Kidney tubule cell (primary cell): ENCODE results near the gene SFT2D3.

ENCODE experiments used
- DNase-seq: peaks from one replicate; pipeline ENCODE4 v3.0.0-alpha.2; 2018; ENCODE audit warnings: low spot score

SFT2D3 gene, protein sequence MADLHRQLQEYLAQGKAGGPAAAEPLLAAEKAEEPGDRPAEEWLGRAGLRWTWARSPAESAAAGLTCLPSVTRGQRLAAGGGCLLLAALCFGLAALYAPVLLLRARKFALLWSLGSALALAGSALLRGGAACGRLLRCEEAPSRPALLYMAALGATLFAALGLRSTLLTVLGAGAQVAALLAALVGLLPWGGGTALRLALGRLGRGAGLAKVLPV

DNA sequence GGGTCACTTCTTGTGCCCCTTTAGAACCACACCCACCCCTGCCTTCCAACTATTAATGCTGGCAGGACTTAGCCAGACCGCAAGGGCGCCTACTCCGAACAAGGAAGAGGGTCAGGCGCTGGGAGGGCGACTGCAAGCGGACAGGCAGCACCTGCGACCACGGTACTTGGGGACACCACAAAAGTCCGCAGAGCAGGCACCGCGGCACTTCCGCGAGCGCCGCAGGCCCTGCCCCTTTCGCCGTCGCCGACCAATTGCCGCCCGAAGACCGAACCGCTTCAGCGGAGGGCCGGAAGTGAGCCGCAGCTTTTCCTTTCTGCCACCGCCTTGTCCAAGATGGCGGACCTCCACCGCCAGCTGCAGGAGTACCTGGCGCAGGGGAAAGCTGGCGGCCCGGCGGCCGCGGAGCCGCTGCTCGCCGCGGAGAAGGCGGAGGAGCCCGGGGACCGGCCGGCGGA, at the start of gene SFT2D3:
Gene SFT2D3 (plus strand): TSS at position 305 of the 458 bp plus-strand sequence. CDS start 32 bp downstream, at position 337.
- DNase-seq: peak; percentile 95

DNA sequence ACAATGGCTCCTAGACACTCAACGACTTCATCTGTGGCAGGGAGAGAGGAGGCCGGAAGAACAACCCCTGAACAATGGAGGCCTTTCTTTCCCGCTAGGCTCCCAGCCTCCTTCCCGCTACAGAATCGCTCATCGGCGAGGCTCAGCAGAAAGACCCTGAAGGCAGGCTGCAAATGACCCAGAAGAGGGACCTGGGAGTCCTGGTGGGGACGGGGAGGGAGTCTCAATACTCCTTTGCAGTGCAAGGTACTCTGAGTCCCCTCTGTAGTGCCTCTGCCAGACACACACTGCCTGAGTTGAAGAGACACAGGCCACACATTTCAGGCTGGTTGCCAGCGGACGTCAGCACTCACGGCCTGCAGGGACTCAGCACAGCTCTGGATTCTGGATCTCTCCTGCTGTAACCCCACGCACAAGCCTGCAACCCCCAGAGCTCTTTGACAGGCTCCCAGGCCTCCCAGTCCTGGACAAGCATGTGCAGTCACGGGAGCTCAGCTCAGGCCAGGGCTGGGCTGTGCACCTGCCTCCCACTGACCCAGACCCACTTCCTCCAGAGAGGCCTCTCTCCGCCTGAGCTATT, 49.2 kb upstream of the SFT2D3 start:
- no peak for DNase-seq

DNA sequence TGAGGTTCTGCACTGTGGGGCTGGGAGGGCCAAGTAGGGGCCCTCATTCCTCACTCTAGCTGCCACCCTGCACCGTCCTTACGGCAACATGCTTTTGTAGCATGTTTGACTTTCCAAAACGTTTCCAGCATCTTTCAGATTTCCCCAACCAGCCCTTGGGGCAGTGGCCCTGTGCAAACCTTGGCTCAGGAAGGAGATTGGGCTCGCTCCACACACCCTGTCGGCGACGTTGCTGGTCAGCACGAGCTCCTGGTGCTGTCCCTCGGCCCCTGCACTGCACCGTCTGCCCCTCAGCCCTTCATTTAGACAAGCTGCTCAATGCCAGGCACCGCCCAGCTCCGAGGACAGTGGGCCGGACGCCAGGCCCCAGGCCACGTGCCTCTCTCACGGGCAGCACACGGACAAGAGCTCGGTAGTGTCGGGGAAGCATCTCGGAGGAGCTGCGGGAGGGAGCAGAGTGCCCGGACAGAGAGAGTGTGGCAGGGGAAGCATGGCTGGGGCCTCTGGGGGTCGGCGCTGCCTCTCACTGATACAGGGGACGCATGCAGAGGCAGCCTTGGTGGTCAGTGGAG, 48.4 kb upstream of the SFT2D3 start:
- no peak for DNase-seq

DNA sequence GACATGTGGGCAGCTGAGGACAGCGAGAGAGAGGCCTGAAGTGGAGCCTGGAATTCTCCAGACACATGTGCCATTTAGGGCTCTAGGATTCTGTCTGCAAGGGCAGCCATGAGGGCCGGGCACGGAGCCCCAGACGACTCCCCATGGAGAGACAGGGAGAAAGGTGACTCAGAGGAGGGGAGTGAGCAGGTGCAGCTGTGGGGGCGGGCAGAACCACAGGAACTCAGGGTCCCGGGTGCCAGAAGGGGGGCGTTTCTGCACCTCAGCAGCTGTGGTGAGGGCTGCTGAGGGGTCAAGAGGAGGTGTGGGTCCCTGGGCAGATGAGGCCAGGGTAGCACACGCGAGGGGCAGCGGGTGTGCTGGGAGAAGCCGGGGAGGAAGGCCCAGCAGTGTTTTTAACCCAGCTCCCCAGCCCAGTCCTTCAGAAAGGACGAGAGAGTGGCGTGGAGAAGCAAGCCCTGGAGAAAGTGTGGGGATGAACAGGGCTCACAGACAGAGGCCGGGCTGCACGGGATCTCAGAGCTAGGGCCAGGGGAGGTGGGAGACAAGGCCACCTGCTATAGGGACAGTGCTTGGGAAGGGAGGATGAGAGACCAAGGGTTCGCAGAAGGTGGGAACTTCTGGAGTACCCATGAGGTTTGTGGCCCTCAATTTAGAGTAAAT, 47.7 kb upstream of the SFT2D3 start:
- no peak for DNase-seq

DNA sequence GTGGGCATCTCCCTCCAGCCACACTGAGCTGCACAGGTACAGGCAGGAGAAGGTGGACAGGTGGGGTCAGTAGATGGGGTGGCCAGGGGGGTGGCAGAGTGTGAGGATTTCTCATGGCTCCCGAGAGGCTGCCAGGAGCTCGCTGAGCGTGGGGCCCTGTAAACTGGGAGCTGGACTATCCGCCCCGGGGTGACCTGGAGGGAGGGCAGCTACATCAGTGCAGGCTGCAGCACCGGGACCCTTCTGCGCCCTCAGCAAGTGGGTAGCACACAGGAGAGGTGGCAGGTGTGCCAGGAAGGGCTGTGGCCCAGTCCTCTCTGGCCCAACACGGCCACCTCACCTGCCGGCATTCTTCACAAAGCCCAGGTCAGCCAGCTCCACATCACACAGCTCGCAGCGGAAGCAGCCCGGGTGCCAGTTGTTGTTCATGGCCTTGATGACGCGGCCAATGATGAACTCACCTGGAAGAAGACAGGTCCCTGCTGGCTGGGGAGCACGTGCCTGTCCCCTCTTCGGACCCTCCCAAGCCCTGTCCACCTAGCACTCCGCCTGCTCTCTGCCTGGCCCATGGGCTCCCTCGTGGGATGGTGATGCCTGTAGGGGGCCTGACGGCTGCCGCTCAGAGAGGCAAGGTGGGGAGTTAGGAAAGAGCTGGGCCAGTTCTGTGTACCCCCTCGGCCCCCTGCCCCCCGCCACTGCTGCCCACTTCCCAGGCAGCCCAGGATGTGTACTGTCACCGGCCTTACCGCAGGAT, 47.0 kb upstream of the SFT2D3 start:
- no peak for DNase-seq

DNA sequence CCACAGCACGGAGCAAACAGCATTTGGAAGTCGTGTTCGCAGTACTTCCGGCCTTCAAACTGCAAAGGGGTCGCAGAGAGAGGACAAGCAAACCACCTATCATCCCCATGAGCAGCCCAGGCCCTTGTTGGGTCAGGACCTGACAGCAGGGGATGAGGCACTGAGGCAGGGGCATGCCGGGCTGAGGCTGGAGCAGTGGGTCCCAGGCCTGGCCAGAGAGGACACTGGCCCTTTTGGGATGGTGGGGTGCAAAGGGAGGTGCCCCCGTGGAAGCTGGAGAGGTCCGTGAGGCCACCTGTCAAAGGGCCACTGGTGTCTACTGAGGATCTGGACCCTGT, 46.5 kb upstream of the SFT2D3 start:
- no peak for DNase-seq

DNA sequence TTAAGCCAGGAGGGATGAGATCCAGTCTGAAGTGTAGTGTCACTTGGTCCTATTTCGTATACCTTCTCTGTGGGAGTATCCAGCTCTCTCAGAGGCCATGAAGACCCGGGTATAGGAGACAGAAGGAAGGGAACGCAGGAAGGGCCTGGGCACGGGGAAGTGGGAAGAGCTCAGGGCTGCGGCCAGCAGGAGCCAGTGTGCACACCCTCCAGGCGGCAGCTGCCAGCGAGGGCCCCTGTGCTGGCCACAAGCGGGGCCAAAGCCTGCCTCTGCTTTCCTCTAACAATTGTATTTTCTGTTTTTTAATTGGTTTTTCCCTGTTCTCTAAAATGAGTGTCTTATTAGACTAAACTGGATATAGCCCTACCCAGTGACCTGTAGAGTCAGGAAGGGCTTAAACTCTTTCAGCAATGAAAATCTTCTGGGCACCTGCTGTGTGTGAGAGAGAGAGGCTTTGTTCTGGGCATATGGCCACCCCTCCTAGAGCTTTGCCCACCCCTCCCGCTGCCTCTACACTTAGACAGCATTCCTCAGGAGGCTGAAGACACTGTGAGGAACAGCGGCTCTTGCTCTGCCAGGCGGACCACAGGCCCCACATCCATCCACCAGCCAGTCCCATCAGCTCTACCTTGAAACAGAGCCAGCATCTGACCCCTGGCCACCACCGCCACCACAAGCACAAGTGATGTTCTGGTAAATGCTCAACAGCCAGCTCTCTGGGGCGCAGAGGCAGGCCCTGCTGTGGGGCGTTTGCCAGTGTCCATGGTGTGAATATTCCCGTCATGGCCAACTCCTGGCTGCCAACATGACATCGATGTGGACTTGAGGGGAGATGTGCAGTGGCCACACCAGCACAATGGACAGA, 45.9 kb upstream of the SFT2D3 start:
- DNase-seq: no peak

DNA sequence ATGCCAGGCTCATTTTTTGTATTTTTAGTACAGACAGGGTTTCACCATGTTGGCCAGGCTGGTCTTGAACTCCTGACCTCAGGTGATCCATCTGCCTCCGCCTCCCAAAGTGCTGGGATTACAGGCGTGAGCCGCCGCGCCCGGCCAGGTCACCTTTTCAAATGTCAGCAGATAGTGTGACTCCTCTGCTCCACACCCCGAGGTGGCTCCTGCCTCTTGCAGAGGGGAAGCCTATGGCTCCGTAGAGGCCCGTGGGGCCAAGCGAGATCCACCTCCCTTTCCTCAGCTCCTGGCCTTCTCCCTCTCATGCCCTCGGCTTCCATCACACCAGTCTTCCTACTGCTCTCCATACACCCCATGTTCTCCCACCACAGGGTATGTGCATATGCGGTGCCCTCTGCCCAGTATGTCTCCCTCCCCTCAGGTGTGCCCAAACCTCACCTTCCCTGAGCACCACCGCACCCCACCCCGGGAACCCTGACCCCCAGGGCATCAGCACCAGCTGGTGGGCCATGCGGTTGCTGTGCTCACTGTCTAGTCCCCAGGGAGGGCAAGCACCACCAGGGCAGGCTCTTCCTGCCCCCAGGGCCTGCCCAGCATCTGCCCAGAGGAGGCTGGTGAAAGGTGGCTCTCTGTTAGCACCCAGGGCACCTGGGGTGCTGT, 44.6 kb upstream of the SFT2D3 start:
- DNase-seq: no peak

DNA sequence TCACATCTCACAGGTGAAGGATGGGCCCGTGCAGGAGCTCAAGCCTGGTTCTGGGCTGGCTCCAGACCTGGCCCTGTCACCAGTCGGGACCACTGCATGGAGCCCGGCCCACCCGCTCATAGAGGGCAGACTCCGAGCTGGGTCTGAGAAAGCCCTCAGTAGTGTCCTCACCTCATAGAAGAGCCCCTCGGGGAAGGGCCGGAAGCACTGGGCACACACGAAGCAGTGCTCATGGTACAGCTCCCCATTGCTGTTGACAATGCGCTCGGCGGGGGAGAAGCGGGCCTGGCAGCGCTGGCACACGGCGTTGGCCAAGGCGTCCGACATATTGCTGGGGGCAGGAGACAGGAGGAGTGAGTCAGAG, 44.1 kb upstream of the SFT2D3 start:
- DNase-seq: no peak

DNA sequence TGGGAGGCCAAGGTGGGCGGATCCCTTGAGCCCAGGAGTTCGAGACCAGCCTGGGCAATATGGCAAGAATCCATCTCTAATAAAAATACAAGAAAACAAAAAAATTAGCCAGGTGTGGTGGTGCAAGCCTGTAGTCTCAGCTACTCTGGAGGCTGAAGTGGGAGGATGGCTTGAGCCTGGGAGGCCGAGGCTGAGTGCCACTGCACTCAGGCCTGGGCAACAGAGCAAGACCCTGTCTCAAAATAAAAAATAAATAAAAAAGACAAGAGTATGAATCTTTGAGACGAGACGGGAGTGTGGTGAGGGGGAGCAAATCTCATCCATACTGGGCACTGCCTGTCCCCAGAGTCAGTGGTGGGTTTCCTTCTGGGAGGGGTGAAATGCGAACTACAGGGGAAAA, 43.2 kb upstream of the SFT2D3 start:
- no peak for DNase-seq

DNA sequence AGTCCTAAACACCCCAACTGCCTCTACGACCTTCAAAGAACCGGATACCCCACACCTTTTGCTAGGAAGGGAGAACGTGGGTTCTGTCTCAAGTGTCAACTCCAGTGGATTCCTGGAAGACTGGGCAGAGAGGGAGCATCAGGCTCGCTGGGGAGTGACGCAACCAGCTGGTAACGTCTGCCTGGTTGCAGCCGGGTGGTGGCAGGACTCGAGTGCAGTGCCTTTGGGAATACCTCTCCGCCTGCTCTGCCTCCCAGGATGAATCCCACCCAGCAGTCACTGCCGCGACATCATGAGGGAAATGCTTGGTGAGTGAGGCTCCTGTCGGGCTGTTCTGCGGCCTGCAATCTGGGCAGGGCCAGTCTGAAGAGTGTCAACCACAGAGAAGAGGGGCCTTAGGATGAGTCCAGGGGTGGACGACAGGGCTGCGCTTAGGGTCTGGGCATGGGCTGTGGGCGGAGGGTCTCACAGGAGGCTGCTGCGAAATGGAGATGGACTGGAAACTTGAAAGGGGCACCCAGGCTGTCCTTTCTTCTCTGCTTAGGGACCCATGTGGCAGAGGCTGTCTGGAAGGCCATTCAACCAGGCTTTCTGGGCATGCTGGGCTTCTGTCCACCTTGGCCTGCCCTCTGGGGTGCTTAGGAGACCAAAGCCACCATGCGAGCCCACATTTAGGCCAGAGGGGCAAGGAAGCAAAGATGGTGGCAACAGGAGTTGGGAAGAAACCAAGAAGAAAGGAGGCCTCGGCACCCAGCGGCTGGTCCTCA, 42.5 kb upstream of the SFT2D3 start:
- no peak for DNase-seq

DNA sequence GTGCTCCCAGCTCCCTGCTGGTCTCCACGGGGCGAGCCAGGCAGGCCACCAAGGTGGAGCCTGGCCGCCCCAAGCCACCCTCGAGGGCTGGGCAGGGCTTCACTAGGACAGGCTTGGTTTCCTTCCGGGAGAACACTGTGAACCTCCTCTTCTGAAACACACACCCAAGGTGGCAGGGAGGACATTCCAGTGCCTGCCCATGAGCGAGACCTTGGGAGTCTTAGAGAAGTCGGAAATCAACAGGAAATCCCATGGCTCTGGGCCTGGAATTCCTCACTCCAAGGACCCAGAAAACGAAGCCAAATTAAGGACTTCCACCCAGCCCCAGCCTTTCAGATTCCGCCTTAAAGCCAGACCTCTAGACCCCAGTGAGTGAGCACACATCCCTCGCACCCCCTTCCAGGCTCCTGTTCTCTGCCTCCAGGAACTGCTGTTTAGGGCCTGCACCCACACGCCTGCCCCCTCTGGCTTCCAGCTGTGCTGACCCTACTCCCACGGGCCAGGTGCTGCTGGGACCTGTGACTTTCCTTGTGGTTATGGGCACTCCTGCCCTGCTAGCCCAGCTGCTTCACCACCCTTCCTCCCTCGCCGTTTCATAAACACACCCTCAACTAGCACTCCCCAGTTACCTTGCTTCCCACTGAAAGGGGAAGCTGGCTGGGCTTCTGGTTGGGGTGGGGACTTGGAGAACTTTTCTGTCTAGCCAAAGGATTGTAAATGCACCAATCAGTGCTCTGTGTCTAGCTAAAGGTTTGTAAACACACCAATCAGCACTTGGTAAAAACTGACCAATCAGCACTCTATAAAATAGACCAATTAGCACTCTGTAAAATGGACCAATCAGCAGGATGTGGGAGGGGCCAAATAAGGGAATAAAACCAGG, 41.6 kb upstream of the SFT2D3 start:
- DNase-seq: no peak

DNA sequence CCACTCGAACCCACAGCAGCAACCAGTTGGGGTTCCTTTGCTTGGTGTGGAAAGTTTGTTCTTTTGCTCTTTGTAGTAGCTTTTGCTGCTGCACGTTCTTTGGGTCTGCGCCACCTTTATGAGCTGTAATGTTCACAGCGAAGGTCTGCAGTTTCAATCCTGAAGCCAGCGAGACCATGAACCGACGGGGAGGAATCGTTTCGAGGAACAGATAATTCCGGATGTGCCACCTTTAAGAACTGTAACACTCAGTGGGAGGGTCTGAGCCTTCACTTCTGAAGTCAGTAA, 41.1 kb upstream of the SFT2D3 start:
- no peak for DNase-seq

DNA sequence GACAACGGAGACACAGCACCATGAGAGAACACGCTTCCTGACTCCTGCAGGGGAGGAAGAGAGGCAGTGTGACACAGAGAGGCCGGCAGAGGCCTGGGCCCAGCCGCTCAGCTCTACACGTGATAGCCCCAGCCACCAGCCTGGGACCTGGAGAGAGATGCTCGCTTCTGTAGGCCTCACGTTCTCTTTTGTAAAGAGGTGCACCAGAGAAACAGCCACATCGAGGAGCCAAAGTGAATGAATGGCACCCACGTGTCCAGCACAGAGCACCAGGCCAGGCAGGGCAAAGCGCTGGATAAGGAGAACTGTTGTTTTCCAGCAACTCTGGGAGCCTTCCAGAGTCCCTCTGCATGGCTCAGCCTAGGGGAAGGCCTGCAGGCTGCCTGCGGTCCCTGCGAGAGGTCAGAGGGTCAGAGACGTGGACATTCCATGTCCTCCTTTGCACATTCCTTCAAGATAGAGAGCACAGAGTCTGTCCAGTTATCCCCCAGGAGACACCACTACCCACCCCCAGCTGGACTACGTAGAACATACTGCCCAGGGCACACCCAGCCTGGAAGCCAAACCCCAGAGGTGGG, 40.1 kb upstream of the SFT2D3 start:
- DNase-seq: no peak

DNA sequence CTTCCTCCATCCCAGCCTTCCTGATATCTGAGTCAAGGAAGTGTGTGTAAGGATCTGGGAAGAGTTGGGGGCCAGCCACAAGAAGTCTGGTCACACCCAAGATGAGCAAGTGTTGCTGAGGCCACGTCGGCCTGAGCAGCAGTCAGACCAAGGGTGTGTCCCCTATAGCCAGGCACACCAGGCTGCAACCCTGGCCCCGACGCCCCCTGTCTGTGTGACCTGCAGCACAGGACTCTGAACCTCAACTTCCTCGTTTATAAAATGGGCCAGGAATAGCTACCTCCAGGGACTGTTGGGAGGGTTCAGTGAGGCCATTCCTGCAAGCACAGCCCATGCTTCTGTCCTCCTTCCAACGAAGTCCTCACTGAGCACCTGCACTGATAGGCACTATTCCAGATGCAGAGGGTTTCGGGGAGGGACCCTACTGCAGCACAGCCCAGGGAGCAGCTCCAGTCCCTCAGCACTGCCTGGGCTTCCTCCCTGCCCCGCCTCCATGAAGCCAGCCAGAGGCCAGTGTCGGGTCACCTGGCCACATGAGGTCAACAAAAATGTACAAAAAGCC, 39.3 kb upstream of the SFT2D3 start:
- no peak for DNase-seq

DNA sequence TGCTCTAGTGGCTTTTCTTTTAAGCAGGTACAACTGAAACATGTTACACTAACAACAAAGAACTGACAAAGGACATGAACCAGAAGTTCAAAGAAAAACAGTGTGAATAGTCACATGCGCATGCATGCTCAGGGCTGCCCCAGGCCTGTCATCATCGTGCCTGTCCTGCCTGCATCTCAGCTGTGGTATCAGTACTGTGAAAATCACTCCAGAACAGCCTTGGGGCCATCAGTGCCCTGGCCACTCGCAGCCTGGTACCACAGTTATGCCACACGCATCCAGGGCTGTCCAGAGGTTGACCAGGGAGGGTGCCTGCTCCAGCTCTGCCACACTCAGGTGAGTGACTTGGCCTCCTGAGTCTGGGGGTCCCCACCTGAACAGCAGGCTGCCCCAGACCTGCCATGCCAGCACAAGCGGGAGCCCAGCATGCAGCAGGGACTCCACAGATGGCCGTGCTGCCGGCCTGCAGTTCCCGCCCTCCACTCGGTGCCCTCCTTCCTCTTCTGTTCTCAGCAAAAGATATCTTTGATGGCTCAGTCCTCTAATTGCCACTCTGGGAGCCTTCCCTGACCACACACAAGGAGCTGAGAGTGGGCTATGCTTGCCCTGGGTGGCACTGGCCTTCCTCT, 38.2 kb upstream of the SFT2D3 start:
- no peak for DNase-seq

DNA sequence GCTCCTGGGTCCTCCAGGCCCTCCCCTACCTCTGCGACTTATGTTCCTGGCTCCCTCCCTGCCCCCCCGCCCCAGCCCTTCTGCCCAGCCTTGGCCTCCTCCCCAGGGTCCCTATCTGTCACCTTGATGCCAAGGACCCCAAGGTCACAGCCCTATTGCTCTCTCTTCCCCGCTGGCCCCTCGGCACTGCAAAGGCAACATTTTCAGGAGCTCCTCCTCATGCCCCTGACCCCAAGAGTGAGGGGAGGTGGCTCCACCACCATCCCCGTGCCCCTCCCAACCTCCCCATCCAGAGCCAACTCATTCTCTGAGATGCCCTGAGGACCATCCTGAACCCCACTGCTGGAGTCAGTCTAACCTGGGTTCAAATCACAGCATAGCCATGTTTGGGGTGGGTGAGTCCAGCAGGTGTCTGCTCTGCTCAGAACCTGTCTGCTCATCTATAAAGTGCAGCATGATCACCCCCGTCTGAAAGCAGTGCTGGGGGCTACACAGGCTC, 37.7 kb upstream of the SFT2D3 start:
- no peak for DNase-seq
